GM18870 (cell line): ENCODE measurements around the gene MRPL22.
A peak's percentile ranks its signal among the peaks of the same experiment; 100 is the strongest.
"Not testable (repeated sequence)": the region's sequence is repeated elsewhere in the genome, so short reads cannot be mapped to it uniquely, and the experiment has no call there.

ENCODE experiments used
- ATAC-seq: cut with Tn5 transposase; IDR thresholded peaks from one replicate; pipeline ENCODE4 v1.9.1; 2021; ENCODE audit warnings: moderate library complexity; ENCODE audit not compliant: unreplicated experiment

Gene MRPL22

GRCh38 chr5:154939387-154939786 is 1.5 kb upstream of the MRPL22 start:
- ATAC-seq, result not testable (repeated sequence)

DNA sequence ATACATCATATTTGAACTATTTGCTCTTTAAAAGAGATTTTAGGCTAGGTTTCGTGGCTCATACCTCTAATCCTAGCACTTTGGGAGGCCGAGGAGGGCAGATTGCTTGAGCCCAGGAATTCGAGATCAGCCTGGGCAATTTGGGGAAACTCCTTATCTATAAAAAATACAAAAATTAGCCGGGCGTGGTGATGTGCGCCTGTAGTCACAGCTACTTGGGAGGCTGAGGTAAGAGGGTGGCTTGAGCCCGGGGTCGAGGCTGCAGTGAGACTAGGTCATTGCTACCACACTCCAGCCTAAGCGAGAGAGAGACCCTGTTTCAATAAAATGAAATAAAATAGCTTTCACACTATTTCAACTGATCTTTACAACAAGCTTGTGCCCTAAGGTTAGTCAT is 500 bp upstream of the MRPL22 start:
- ATAC-seq, result no peak

- no peak for ATAC-seq
Observed at GRCh38 chr5:154943527-154943926, 2.7 kb downstream of the MRPL22 start.

GRCh38 chr5:154944716-154945115 is 3.8 kb downstream of the MRPL22 start:
- no peak for ATAC-seq

- no peak for ATAC-seq
Observed at GRCh38 chr5:154945695-154946301, 4.9 kb downstream of the MRPL22 start.

DNA sequence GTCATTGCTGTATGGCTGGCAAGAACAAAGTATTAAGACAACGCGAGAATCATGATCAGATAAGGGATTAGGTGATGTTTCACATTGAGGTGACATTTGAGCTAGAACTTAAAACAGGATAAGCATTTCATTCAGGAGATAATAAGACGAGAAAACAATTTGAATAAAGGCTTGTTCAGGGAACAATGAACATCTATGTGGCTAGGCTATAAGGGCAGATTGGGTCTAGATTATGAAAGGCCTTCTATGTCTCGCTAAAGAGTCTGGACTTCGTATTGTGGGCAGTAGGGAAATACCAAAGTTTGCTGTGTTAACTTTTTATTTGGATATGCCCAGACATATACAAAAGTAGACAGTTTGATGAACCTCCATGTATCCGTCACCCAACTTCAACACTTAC is 6.9 kb downstream of the MRPL22 start:
- ATAC-seq, result no peak

DNA sequence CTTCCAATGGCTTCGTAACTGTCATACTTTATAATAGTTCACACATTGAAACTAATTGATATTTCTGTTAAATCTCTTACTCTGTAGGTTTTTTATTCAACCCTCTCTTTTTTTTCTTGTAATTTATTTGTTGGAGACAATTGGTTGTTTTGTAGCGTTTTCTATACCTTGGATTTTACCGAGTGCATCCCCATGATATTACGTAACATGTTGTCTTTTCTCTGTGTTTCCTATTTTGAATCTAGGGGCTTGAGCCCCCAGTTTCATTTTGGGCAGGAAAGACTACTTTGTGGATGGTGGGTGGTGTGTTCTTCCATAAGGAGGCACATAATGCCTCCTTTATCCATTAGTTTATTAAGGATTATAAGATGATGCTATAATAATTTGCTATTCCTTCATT is 7.4 kb downstream of the MRPL22 start:
- ATAC-seq, result no peak

GRCh38 chr5:154949781-154950180 is 8.9 kb downstream of the MRPL22 start:
- ATAC-seq, result no peak

GRCh38 chr5:154956712-154957111 is 15.8 kb downstream of the MRPL22 start:
- no peak for ATAC-seq

DNA sequence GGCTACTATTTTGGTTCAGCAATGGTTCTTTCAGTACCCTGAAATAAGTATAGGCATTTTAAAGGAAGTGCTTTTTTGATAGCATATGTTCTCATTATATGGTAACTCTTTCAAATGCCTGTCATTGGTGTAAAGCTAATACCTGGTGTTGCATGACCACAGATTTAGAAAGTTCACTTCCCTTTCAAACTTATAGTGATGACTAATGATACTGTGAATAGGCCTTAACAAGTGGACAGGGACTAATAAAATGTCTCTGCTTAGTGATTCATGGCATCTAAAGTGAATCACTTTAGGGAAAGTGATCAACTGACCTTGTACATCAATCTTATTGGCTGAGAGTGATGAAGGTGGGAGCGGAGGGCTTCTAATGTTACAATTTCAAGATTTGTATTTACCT is 21.6 kb downstream of the MRPL22 start:
- ATAC-seq, result peak; percentile 94

GRCh38 chr5:154966081-154966841 is 25.4 kb downstream of the MRPL22 start:
- no peak for ATAC-seq

- no peak for ATAC-seq
Observed at GRCh38 chr5:154966874-154967273, 26.0 kb downstream of the MRPL22 start.

- ATAC-seq, result peak; percentile 39
Observed at GRCh38 chr5:154967421-154968024, 26.6 kb downstream of the MRPL22 start.

- ATAC-seq, result no peak
Observed at GRCh38 chr5:154968953-154969352, 28.1 kb downstream of the MRPL22 start.

GRCh38 chr5:154970759-154971158 is 29.9 kb downstream of the MRPL22 start:
- no peak for ATAC-seq

GRCh38 chr5:154971501-154971900 is 30.6 kb downstream of the MRPL22 start:
- ATAC-seq, result no peak

DNA sequence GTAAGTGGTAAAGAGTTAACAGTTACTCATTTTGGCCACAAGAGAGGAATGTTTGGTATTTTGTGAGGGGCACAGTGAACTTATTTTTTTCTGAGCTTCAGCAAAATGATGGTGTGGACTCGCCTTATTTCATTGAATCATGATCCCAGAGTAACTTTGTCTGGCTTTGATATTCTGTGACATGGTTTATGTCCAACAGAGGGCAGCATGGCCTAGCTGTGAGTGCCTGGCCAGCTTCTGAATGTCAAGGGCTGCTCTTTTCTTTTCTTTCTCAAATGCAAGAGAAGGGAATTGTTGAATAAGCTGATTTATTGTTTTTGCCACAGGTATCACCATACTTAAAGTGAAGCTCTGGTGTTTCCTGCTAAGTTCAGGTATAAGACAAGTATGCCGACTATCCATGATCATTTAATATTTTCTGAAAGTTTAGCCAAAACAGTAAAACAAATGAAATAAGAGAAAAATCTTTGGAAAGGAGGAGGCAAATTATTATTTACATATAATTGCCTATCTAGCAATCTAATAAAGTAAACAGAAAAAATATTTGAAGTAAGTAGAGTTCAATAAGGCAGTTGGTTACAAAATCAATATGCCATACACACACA is 31.7 kb downstream of the MRPL22 start:
- no peak for ATAC-seq

DNA sequence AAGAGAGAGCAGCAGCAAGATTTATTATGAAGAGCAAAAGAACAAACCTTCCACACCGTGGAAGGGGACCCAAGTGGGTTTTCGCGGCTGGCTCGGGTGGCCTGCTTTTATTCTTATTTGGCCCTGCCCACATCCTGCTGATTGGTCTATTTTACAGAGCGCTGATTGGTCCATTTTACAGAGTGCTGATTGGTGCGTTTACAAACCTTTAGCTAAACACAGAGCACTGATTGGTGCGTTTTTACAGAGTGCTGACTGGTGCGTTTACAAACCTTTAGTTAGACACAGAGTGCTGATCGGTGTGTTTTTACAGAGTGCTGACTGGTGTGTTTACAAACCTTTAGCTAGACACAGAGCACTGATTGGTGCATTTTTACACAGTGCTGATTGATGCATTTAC is 35.2 kb downstream of the MRPL22 start:
- ATAC-seq, result not testable (repeated sequence)

DNA sequence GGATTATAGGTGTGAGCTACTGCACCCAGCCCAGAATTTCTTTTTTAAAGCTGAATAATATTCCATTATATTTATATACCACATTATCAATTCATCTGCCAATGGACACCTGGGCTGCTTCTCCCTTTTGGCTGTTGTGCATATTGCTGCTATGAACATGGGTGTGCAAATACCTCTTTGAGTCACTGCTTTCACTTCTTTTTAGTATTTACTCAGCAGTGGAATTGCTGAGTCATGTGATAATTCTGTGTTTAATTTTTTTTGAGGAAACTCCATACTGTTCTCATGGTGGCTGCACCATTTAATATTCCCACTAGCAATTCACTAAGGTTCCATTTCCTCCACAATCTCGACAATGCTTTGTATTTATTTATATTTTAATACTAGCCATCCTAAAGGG is 36.5 kb downstream of the MRPL22 start:
- ATAC-seq, result no peak

DNA sequence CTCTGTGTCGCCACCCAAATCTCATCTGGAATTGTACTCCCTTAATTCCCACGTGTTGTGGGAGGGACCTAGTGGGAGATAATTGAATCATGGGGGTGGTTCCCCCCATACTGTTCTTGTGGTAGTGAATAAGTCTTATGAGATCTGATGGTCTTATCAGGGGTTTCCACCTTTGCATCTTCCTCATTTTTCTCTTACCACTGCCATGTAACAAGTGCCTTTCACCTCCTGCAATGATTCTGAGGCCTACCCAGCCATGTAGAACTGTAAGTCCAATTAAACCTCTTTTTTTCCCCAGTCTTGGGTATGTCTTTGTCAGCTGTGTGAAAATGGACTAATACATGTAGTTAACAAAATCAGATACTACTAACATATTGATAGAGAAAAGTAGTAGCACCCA is 37.4 kb downstream of the MRPL22 start:
- not testable (repeated sequence) for ATAC-seq

- no peak for ATAC-seq
Observed at GRCh38 chr5:154984946-154985516, 44.2 kb downstream of the MRPL22 start.

- no peak for ATAC-seq
Observed at GRCh38 chr5:154986151-154986550, 45.3 kb downstream of the MRPL22 start.
